Left hindlimb (tissue), 1 donor: ENCODE measurements around the gene DDX50.
"Not testable (repeated sequence)": the region's sequence is repeated elsewhere in the genome, so short reads cannot be mapped to it uniquely, and the experiment has no call there.

Experiments
- DNase-seq: peaks from one replicate; pipeline ENCODE4 v3.0.0-alpha.2; 2018

Gene DDX50

GRCh38 chr10:68901105-68901927 lies at the start of gene DDX50:
TSS of gene DDX50 (plus strand) at chr10:68901315. CDS start at chr10:68901385, 70 bp downstream.
- DNase-seq, result peak; percentile 98

DNA sequence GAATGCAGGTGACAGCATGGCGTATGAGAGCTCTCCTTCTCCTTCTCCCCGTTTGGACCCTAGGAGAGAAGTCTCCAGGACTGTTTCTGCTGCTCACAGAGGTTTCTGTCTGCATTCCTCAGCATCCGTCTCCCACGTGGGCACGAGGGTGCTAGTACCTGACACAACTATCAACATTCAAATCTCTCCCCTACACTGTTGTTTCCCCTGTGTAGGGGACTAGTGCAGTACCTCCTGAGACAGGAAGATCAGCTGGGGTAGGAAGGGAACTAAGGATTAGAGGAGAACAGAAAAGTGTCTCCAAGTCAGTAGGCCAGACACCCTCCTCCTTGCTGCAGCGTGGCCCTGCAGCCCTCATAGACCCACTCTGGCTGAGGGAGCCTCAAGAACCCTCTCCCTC lies 44.8 kb upstream of the DDX50 start:
- DNase-seq, result no peak

- DNase-seq, result no peak
Observed at GRCh38 chr10:68857005-68857404, 44.1 kb upstream of the DDX50 start.

GRCh38 chr10:68861253-68861652 lies 39.9 kb upstream of the DDX50 start:
- no peak for DNase-seq

GRCh38 chr10:68864611-68865010 lies 36.5 kb upstream of the DDX50 start:
- DNase-seq, result no peak

DNA sequence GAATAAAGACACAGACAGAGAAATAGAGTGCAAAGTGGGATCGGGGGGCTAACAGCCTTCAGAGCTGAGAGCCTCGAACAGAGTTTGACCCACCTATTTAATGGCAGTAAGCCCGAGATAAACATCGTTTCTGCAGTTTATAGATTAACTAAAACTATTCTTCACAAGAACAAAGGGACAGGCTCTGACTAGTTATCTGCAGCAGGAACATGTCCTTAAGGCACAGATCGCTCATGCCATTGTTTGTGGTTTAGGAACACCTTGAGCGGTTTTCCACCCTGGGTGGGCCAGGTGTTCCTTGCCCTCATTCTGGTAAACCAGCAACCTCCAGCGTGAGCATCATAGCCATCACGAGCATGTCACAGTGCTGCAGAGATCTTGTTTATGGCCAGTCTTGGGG lies 32.9 kb upstream of the DDX50 start:
- DNase-seq, result not testable (repeated sequence)

GRCh38 chr10:68869623-68870022 lies 31.5 kb upstream of the DDX50 start:
- DNase-seq, result no peak

DNA sequence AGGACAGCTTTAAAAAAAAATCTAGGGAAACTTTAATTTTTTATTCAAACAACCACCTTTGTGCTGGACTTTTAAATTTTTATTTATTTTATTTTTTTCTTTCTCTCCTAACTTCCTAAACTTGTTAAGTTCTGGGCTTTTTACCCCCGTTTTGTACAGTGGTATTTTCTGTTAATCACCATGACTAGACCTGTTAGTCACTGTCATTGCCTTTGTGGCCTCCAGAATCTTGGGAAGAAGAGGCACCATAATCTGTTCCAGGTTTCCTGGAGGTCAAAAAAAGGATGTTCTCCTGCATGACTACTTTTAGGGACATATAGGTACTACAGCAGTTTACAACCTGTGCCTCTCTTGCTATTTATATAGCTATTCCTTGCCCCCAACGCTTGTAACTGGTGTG lies 31.1 kb upstream of the DDX50 start:
- DNase-seq, result no peak

GRCh38 chr10:68870545-68871104 lies 30.5 kb upstream of the DDX50 start:
- DNase-seq, result no peak

GRCh38 chr10:68871105-68871711 lies 29.9 kb upstream of the DDX50 start:
- DNase-seq, result no peak

DNA sequence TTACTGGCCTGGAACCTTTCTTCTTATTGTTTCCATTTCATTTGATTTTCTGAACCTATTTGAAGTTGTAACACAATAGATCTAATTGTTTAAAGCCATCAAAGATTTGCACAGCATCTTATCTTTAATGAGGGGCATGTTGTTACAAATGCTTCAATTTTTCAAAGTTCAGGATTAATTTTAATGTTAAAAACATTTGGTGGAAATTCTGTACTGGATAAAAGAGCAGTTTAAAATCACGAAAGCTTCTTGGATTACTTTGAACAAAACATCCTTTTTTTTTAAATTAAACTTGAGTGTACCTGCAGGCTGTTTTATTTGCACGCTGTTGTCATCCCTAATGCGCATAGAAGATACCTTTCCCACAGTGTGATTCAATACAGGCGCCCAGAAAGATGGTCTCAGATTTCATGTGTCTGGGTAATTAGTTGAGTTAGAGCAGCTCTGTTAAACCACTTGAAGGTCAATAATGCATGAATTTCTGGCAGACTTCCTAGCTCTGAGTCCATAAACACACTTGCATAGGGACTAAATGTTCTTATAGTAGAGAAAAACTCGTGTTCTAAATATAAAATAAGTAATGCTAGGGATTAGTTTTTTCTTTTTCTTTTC lies 29.3 kb upstream of the DDX50 start:
- DNase-seq, result peak; percentile 38

- DNase-seq, result no peak
Observed at GRCh38 chr10:68876246-68877138, 24.6 kb upstream of the DDX50 start.

DNA sequence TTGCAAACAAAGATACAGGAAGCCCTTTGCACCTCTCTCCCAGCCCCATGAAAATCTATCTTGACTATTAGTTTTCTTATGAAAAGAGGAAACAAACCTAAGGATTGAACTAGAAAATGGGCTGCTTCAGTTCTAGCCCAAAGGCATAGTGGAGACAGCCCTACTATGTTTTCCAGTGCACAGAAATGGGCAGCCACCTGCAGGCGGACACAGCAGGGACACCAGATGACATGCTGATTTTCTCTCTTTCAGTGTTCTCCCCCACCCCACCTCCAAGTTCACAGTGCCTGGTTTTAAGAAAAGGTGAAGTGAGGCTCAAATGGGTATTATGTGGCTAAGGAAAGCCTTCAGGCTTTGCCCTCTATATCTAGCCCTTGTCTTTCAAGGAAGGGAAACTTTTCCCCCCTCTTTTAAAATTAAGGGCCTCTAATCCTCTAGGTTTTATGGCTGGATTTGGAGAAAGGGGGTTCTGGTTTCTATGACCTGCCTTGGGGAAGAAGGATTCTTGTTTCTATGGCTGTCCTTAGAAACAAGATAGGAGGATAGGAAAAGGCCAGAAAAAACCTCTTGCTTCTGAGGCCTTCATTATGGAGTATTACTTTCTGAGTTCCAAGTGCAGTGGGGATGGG lies 23.5 kb upstream of the DDX50 start:
- no peak for DNase-seq

GRCh38 chr10:68878496-68878895 lies 22.6 kb upstream of the DDX50 start:
- no peak for DNase-seq

GRCh38 chr10:68879628-68880027 lies 21.5 kb upstream of the DDX50 start:
- DNase-seq, result no peak

GRCh38 chr10:68880181-68880580 lies 20.9 kb upstream of the DDX50 start:
- no peak for DNase-seq

DNA sequence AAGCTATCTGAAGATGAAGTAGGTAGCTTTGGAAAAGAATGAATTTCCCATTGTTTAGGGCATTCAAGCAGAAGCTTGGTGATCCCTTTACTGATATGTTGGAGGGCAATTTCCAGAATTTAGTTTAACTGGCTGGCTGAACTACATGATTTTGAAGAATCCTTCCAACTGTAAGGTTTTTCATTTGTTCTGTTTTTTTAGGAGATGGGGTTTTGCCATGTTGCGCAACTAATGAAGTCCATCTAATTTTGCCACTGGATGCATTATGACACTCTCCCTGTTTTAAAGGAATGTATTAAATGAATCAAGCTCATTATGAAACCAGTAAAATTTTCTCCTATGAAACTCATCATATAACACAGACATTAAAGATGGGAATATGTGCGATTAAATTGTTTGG lies 6.1 kb upstream of the DDX50 start:
- DNase-seq, result no peak

- peak; percentile 44 for DNase-seq
Observed at GRCh38 chr10:68897336-68897741, 3.8 kb upstream of the DDX50 start.

DNA sequence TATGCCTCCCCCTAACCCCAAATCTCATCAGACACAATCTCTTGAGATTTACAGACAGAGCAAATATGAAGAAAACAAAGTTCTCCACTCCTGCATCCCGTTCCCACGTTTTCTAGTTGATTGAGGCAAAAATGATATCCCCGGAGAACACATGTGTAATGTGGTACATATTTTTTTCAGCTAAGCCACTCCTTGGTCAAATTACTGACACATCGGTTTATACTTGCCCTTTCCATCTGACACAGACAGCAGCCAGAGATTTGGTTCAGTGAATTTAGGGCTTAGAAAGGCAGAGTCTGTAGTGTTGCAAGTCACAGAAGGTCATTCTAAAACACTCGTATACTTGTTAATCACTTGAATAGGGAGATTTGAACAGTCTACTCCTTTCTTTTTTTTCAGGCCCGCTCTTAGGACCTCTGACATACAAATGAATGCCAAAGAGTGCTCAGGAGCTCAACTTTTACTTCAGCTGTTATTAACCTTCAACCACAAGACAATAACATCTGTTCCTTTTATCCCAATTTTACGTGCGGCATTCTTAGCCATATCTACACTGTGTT lies 1.8 kb upstream of the DDX50 start:
- no peak for DNase-seq

GRCh38 chr10:68900427-68901104 lies 549 bp upstream of the DDX50 start:
- DNase-seq, result no peak

- DNase-seq, result no peak
Observed at GRCh38 chr10:68902382-68902781, 1.3 kb downstream of the DDX50 start.
